ENCODE measurements around the gene KDM4E. TPM values are rescaled to one million over a fixed set of nuclear protein-coding genes. Genes with fewer than 3 reads are reported as not detected.

Gene KDM4E
- total and polyA plus RNA-seq, 9 of the 15 experiments (the other 6 are each of a cell fraction or from before 2014, with no cell fraction given): 0.04 TPM; not detected in 8

DNA sequence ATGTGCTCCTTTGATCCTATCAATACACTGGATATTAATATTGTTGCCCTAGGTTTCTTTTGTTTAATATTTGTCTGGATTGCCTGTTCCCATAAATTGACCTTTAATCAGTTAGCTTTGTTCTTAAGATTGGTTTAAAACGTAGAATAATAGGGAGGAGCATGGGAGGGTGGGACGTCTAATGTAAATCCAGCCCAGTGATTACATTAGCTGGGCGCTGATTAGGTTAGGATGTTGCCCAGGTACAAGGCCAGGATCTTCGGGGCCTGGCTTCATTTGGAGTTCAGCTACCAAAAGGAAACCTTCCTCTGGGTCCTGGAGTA is 41.6 kb downstream of the KDM4E start, which contains the start of gene SRSF8:
SRSF8 (plus strand) TSS at position 204 of the 323 bp plus-strand sequence. CDS start 308 bp downstream, outside the sequence.
- FAIRE-seq: peak; percentile 23
- Histone ChIP-seq H4K20me1 (replicated peaks; ENCODE audit: control insufficient read depth, insufficient read depth, low read length) (no peaks in the 10 kb centered on the region), H3K36me3 (ENCODE audit: control insufficient read depth, insufficient read depth, low read length) (peaks cover 9% of the 10 kb centered on the region; the same call in 2 of the 3 replicates), H3K9ac (ENCODE audit: insufficient read depth in 1 of 2, low read depth in 2 of 2, low read length in 2 of 2) (peak within 1 kb of the TSS; percentile 96 to 100), H3K4me3 (peak within 1 kb of the TSS; percentile 86), H3K9me3 (replicated peaks; ENCODE audit: control insufficient read depth, insufficient read depth, low read depth, low read length) (no peaks in the 10 kb centered on the region), H2AFZ (ENCODE audit: low read depth, low read length) (peak within 1 kb of the TSS; percentile 95), H3K4me1 (replicated peaks in 1 of 2; ENCODE audit: control insufficient read depth in 2 of 2, insufficient read depth in 2 of 2, low read length in 2 of 2) (peaks cover 0 to 5% of the 10 kb centered on the region in 2 experiments; a peak in 3 of 5 replicates), H3K9me1 (ENCODE audit: control insufficient read depth, insufficient read depth, low read length) (no peaks in the 10 kb centered on the region), H3K79me2 (ENCODE audit: control insufficient read depth, insufficient read depth, low read length) (peaks cover 38% of the 10 kb centered on the region), H3K27ac (ENCODE audit: extremely low read depth, low read depth, low read length) (peak within 1 kb of the TSS; percentile 94), H3K4me2 (ENCODE audit: insufficient read depth, low read length) (peak within 1 kb of the TSS; percentile 97), H3K27me3 (ENCODE audit: control insufficient read depth in 2 of 2, insufficient read depth in 2 of 2, low read length in 2 of 2) (no peaks in the 10 kb centered on the region)
- POLR2A ChIA-PET: interaction anchor here (0.7 to 3.7 kb wide), 13 partner anchors 9 to 157 kb away, joined by 3 to 29 read pairs (median 5); no protein-coding TSS in a partner anchor
- no peak for DNase-seq (ENCODE audit: extremely low read depth in 1 of 4, low spot score in 3 of 4)
- in situ Hi-C loops (cut with MboI) (no loop called here), intact Hi-C loops (cut with micrococcal nuclease) (loop anchor here (5.0 to 10.0 kb wide), 4 partner anchors 94 to 698 kb away; partner anchors contain the start of genes CWC15, KDM4D and SESN3)
- CTCF ChIA-PET (ENCODE audit: low intra/inter-chr PET ratio): no interaction called here
- ATAC-seq: peak; percentile 43
- no TSS peak for BruUV-seq (replicated peaks)
- 2% methylated on average over 3 of the region's 4 CpGs for WGBS (ENCODE audit: insufficient coverage, low coverage, missing lambda C conversion rate)
- TF ChIP-seq ZNF41 (CRISPR knock-in tag; conservative IDR thresholded peaks at IDR 0.05): no peak
- TF ChIP-seq, protein P1, sequence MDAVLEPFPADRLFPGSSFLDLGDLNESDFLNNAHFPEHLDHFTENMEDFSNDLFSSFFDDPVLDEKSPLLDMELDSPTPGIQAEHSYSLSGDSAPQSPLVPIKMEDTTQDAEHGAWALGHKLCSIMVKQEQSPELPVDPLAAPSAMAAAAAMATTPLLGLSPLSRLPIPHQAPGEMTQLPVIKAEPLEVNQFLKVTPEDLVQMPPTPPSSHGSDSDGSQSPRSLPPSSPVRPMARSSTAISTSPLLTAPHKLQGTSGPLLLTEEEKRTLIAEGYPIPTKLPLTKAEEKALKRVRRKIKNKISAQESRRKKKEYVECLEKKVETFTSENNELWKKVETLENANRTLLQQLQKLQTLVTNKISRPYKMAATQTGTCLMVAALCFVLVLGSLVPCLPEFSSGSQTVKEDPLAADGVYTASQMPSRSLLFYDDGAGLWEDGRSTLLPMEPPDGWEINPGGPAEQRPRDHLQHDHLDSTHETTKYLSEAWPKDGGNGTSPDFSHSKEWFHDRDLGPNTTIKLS (IDR thresholded peaks at IDR 0.05; ENCODE audit: borderline replicate concordance, low read depth): no peak
- TF ChIP-seq C11orf30 (IDR thresholded peaks at IDR 0.05; ENCODE audit: low read depth): no peak
- no peak for TF ChIP-seq NFXL1 (CRISPR knock-in tag; IDR thresholded peaks at IDR 0.05)
- no peak for TF ChIP-seq RBBP5 (IDR thresholded peaks at IDR 0.05; ENCODE audit: borderline replicate concordance, insufficient read depth, low read length, poor library complexity, severe bottlenecking)
- TF ChIP-seq, protein P2, sequence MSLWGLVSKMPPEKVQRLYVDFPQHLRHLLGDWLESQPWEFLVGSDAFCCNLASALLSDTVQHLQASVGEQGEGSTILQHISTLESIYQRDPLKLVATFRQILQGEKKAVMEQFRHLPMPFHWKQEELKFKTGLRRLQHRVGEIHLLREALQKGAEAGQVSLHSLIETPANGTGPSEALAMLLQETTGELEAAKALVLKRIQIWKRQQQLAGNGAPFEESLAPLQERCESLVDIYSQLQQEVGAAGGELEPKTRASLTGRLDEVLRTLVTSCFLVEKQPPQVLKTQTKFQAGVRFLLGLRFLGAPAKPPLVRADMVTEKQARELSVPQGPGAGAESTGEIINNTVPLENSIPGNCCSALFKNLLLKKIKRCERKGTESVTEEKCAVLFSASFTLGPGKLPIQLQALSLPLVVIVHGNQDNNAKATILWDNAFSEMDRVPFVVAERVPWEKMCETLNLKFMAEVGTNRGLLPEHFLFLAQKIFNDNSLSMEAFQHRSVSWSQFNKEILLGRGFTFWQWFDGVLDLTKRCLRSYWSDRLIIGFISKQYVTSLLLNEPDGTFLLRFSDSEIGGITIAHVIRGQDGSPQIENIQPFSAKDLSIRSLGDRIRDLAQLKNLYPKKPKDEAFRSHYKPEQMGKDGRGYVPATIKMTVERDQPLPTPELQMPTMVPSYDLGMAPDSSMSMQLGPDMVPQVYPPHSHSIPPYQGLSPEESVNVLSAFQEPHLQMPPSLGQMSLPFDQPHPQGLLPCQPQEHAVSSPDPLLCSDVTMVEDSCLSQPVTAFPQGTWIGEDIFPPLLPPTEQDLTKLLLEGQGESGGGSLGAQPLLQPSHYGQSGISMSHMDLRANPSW (CRISPR knock-in tag; IDR thresholded peaks at IDR 0.05): no peak
- TF ChIP-seq JUNB (CRISPR knock-in tag; conservative IDR thresholded peaks at IDR 0.05): no peak
- no peak for TF ChIP-seq ZKSCAN1 (IDR thresholded peaks at IDR 0.05; ENCODE audit: low read depth, low read length)

Data from K562 (cell line).